NK-92 treated with Interleukin-12 subunit alpha and Interleukin-12 subunit beta, amount 100 ng/mL, for 24 hours (cell line): ENCODE results near the gene FGD5.
"Not testable (repeated sequence)": the region's sequence is repeated elsewhere in the genome, so short reads cannot be mapped to it uniquely, and the experiment has no call there.

Source experiments
- DNase-seq: peaks from one replicate; lab custom pipeline; 2025; lab: John Stamatoyannopoulos, UW

Gene FGD5

DNA sequence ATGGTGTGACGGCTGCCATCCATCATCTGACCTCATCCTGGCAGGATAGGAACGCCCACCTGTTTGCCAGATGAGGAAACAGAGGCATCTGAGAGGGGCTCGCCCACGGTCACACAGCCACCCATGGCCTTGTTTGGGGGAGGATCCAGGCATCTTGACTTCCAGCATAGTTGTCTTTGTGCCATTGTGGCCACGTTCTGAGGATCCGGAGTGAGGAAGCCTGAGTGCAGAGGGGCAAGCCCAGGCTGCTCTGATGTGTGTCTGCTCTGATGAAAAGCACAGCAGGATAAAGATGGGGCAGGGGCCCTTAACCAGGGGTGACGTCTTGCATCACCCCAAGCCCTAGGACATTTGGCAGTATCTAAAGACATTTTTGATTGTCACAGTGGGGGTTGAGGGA, 58.7 kb downstream of the FGD5 start:
- DNase-seq = no peak

DNA sequence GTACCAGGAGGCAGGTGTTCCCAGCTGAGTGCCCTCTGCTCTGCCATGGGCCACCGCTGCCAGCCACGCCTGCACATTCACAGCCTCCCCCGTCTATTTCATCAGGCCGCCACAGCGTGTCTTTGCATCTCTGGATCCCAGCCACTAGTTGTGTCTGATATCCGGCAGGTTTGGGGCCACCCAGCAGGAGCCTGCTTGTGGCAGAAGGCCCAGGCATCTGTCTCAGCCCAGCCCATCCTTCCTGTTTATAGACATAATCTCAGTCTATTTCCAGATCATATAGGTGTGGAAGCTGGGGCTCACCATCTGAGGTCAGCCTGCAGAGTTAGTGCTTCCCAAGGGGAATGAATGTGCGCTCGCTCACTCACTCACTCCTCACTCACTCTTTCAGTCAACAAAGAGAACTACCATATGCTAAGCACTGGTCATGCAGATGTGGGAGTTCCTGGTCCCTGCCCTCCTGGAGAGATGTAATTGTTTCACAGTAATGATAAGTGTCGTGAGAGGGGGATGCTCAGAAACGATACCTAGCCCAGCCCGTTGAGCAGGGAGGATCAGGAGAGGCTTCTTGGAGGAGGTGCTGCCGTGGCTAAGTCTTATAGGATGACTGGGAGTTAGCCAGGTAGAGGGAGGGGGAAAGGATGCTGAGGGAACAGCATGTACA, 60.6 kb downstream of the FGD5 start:
- no peak for DNase-seq

- DNase-seq = no peak
These were observed 61.8 kb downstream of the FGD5 start for GRCh38 chr3:14880447-14881106.

- DNase-seq = no peak
These were observed 64.5 kb downstream of the FGD5 start for GRCh38 chr3:14883226-14883625.

DNA sequence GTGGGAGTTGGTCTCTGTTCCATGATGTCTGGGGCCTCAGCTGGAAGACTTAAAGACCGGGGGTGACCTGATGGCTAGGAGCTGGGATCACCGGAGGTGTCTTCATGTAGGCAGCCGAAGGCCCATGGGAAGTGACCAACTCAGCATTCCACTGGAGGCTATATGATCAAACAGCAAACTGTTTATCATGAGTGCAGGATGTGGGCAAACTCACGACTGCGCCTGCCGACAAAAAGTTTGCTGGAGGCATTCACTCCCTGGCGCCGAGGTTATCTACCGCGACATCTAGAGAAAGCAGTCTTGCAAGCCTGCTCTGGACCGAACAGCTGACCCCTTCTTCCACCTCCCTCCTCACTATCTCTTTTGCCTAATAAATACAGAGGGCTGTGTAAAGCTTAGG, 65.9 kb downstream of the FGD5 start:
- DNase-seq = no peak

DNA sequence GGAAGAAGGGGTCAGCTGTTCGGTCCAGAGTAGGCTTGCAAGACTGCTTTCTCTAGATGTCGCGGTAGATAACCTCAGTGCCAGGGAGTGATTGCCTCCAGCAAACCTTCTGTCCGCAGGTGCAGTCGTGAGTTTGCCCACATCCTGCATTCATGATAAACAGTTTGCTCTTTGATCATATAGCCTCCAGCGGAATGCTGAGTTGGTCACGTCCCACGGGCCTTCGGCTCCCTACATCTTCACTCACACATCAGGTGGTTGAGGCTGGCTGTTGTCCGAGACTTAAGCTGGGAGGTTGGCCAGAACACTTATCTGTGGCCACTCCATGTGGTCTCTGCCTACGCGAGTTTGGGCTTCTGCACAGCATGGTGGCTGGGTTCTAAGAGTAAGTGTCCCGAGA, 66.5 kb downstream of the FGD5 start:
- DNase-seq = no peak

DNA sequence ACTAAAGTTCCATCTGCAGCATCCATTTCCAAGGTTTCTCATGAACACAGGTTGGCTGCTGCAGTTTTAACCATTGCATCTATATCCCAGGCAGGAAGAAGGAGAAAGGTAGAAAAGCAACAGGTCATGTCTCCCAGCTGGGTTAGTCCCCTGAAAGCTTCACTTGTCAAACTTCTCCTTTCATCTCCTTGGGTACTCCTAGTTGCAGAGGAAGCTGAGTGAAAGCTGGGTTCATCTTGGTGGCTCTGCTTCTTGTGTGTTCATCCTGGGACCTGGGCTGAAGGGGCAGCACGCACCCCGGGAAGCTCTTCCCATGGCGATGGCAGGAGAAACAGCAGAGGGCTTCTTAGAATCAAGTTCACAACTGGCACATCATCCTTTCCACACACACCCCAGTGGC, 67.3 kb downstream of the FGD5 start:
- DNase-seq = no peak

- DNase-seq = no peak
These were observed 70.4 kb downstream of the FGD5 start for GRCh38 chr3:14889205-14889604.

DNA sequence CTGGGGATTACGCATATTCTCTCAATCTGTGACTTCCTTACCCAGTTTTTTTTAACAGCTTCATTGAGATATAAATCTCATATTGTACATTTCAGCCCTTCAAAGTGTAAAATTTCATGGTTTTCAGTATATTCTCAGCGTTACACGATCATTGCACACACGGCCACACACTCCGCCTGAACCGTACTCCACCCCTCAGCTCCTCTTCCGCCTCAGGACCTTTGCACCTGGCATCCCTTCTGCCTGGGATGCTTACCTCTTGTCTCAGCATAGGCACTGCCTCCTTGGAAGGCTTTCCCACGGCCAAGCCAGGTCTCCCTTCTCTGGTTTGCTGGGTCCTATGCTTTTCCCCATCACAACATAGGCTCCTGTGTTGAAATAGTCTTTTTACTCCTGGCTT, 71.2 kb downstream of the FGD5 start:
- no peak for DNase-seq

DNA sequence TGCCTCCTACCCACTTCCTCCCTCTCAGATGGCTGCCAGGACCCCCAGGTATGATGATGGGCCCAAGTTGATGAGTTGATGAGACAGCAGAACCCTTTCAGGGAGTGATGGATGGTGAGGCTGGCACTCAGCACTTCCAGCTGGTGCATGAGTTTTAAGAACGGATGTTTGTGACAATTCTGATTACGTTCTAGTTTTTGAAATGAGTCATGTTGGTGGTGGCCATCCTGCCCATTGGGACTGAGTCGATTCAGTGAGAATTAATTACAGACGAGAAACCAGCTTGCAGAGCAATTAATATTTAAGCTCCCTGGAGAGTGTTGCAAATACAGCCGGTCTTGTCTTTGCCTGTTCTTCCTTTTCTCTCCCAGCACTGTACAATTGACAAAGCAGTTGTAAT, 71.7 kb downstream of the FGD5 start:
- DNase-seq = no peak

- DNase-seq = no peak
These were observed 72.7 kb downstream of the FGD5 start for GRCh38 chr3:14891135-14892132.

DNA sequence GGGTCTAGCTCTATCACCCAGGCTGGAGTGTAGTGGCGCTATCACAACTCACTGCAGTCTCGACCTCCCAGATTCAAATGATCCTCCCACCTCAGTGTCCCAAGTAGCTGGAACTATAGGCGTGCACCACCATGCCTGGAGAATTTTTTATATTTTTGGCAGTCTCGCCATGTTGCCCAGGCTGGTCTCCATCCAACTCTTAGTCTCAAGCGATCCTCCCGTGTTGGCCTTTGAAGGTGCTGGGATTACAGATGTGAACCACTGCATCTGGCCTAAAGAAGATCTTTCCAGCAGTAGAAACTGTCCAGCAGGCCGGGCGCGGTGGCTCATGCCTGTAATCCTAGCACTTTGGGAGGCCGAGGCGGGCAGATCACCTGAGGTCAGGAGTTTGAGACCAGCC, 73.5 kb downstream of the FGD5 start:
- DNase-seq = no peak

- DNase-seq = no peak
These were observed 75.3 kb downstream of the FGD5 start for GRCh38 chr3:14894085-14894484.

- DNase-seq = no peak
These were observed 78.5 kb downstream of the FGD5 start for GRCh38 chr3:14897266-14897665.

GRCh38 chr3:14898929-14899328, 80.2 kb downstream of the FGD5 start:
- no peak for DNase-seq

DNA sequence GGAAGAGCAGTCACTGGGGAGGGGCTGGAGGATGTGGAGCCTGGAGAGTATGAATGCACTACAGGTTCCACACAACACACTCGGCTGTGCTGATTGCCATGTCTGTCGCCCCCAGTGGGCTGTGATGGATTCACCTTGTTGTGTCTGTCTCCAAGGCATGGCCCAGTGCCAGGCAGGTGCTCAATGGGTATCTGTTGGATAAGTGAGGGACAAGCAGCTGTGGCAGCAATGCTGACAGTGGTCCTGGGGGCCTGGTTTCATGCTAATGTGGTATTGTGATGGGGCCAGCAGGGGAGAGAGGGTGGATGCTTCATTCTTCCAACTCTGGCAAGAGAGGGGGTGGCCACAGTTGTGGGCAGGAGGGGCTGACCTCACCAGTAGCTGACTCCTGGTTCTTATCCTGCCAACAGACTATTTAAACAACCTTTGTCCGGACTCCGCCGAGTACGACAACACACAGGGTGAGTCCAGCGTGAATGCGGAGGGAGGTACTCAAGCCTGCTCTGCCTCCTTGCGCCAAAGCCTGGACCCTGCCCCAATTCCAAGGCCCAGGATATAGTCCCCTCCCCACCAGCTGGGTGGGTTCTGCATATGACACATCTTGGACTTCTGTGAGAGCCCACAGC, 81.3 kb downstream of the FGD5 start:
- DNase-seq = no peak

DNA sequence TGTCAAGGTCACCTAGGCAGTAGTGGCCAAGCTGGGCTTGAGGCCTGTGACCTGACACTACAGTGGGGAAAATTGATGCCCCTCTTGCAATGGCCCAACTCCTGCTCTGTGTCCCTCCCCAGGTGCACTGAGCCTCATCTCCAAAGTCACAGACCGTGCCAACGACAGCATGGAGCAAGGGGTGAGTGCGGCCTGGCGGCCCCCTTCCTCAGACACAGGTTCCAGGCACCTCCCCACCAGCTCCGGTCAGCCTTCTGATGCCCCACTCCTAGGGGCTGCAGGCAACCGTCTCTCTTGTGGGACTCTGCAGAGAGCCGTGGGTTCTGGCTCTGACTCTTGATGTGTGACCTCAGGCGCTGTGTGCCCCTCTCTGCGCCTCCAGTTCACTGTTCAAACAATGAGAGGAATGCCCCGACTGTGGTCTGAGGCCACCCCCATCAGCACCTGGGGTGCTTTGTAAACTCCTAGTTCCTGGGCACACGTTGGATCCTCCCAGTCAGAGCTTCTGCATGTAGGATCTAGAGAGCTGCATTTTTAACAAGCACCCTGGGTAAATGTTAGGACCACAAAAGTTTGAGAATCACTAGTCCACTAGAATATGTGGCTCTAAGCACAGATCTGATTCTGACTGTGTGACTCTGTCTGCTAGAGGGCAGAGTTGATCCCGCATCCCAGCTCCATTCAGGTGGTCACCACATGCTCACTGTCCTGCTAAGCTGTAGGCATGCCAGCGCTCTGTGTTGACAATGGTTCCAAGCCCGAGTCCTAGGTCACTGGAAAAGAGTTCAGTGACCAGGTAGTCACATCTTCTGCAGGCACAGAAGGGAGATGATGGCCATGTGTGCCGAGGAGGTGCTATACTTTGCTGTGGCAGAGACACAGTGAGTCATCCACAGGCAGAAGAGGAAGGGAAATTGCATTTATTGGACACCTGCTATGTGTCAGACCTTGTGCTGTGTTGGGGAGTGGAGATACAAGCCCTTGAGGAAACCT, 82.4 kb downstream of the FGD5 start:
- no peak for DNase-seq

- DNase-seq = no peak
These were observed 84.0 kb downstream of the FGD5 start for GRCh38 chr3:14902719-14903118.

DNA sequence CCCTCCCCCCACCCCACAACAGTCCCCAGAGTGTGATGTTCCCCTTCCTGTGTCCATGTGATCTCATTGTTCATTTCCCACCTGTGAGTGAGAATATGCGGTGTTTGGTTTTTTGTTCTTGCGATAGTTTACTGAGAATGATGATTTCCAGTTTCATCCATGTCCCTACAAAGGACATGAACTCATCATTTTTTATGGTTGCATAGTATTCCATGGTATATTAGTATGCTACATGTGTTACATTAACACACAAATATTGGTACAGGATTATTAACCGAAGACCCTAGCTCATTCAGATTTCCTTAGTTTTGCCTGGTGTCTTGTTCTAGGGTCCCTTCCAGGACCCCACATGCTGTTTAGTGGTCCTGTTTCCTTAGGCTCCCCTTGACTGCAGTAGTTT, 84.7 kb downstream of the FGD5 start:
- not testable (repeated sequence) for DNase-seq

DNA sequence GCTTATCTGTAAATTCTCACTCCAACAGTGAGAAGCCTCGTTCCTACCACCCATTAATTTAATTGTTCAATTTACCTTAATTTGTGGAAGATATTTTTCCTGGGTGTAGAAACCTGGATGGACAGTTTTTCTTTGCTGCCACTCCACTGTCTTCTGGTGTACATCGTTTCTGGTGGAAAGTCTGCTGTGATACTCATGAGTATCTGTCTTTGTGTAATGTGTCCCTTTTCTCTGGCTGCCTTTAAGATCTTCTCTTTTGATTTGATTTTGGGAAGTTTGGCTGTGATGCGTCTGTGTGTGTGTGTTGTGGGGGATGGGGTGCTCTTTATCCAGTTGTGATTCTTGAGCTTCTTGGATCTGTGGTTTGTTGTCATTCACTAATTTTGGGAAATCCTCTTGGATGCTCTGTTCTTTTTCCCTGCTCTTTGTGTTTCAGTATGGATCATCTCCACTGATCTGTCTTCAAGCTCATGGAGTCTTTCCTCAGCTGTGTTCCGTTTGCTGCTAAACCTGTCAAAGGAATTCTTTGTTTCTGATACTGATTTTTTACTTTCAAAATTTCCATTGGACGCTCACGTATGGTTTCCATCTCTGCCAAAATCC, 86.4 kb downstream of the FGD5 start:
- no peak for DNase-seq
